HepG2 (cell line): Measurements from ENCODE around the gene LIPH. TPM values are rescaled to one million over a fixed set of nuclear protein-coding genes. Genes with fewer than 3 reads are reported as not detected.

Experiments
- ATAC-seq: fragments of 200-7000 bp; cut with Tn5 transposase; 3 replicates; pipeline ENCODE4 v1.9.1; 2020; ENCODE audit warnings: mild to moderate bottlenecking, moderate library complexity
- BruUV-seq: library from RNA; stranded (reverse); fragments of 400-500 nt; replicated peaks from 2 replicates; lab custom pipeline; 2021; lab: Mats Ljungman, UMichigan
- CTCF ChIA-PET: fragments of 300-600 bp; formaldehyde crosslinking; extraction: SDS; loops from one replicate; lab custom pipeline; 2021; ENCODE audit warnings: low total read pairs, inconsistent platforms, low intra/inter-chr PET ratio; lab: Yijun Ruan, JAX
- POLR2A ChIA-PET: fragments of 350-600 bp; sonication (Branson Sonifier 250); formaldehyde crosslinking; loops from one replicate; lab custom pipeline; 2020; ENCODE audit warnings: antibody characterized with exemption, inconsistent platforms; lab: Yijun Ruan, JAX
- DNase-seq: peaks from one replicate; pipeline ENCODE4 v3.0.0-alpha.2; 2015; ENCODE audit warnings: low spot score
- FAIRE-seq: peaks from 3 replicates; lab custom pipeline; 2011; peaks lifted over from hg19 to GRCh38; lab: Jason Lieb, UNC
- H2AFZ ChIP-seq: one replicate; pipeline ENCODE4 v1.6.1; 2011; ENCODE audit warnings: low read length, inconsistent platforms
- H3K27ac ChIP-seq: fragments of 300-600 bp; 3 replicates; pipeline ENCODE4 v1.8.0; 2011; ENCODE audit warnings: mixed run types, mild to moderate bottlenecking, mixed read lengths, low read length, inconsistent platforms; ENCODE audit not compliant: insufficient read depth; ENCODE audit errors: extremely low read length
- H3K27me3 ChIP-seq, 2 experiments: fragments of 200-600 bp in 1 of 2; 2 replicates in 1 of 2; 3 replicates in 1 of 2; pipeline versions ENCODE4 v1.6.0 to v1.8.0; 2011; ENCODE audit warnings: low read length in 2 of 2, mild to moderate bottlenecking in 2 of 2, moderate library complexity in 2 of 2, inconsistent platforms in 1 of 2; ENCODE audit not compliant: insufficient read depth in 2 of 2, control insufficient read depth in 1 of 2
- H3K36me3 ChIP-seq, 2 experiments: fragments of 200-600 bp in 1 of 2; replicated peaks in 1 of 2; 2 replicates in 1 of 2; 3 replicates in 1 of 2; pipeline versions ENCODE4 v1.5.1 to v1.8.0; 2011; ENCODE audit warnings: low read length in 2 of 2, inconsistent platforms in 1 of 2; ENCODE audit not compliant: insufficient read depth in 2 of 2, control insufficient read depth in 1 of 2
- H3K4me1 ChIP-seq: 2 replicates; pipeline ENCODE4 v1.5.1; 2012; ENCODE audit warnings: low read length, inconsistent platforms; ENCODE audit not compliant: insufficient read depth
- H3K4me2 ChIP-seq: 2 replicates; pipeline ENCODE4 v1.6.0; 2011; ENCODE audit warnings: low read depth, low read length, inconsistent platforms
- H3K4me3 ChIP-seq, 3 experiments: fragments of 200-600 bp in 1 of 3; sonication (generic), shearing (Covaris generic) in 1 of 3; replicated peaks in 1 of 3; 2 replicates each; pipeline ENCODE4 v1.5.1; 2011 to 2016; ENCODE audit warnings: low read length in 3 of 3, inconsistent platforms in 2 of 3, low read depth in 2 of 3, mild to moderate bottlenecking in 2 of 3, control low read depth in 1 of 3, mixed read lengths in 1 of 3; ENCODE audit not compliant: insufficient read depth in 1 of 3
- H3K79me2 ChIP-seq: one replicate; pipeline ENCODE4 v1.6.1; 2011; ENCODE audit warnings: low read length, inconsistent platforms; ENCODE audit not compliant: insufficient read depth
- H3K9ac ChIP-seq: 2 replicates; pipeline ENCODE4 v1.6.0; 2011; ENCODE audit warnings: mild to moderate bottlenecking, low read depth, low read length, inconsistent platforms; ENCODE audit not compliant: insufficient read depth
- H3K9me3 ChIP-seq: 2 replicates; pipeline ENCODE4 v1.5.1; 2012; ENCODE audit warnings: mild to moderate bottlenecking, low read length
- H4K20me1 ChIP-seq: 2 replicates; pipeline ENCODE4 v1.6.0; 2011; ENCODE audit warnings: inconsistent platforms, mild to moderate bottlenecking, low read length, moderate library complexity; ENCODE audit not compliant: insufficient read depth
- MBD4 ChIP-seq: IDR thresholded peaks from 2 replicates; pipeline ENCODE4 v1.6.1; 2012; ENCODE audit warnings: low read length, inconsistent platforms, borderline replicate concordance
- ONECUT2 ChIP-seq: sonication (generic); formaldehyde crosslinking; IDR thresholded peaks from 2 replicates; pipeline ENCODE4 v1.4.0; 2020; ENCODE audit warnings: missing genetic modification reagents
- THAP11 ChIP-seq: IDR thresholded peaks from 2 replicates; pipeline ENCODE4 v1.6.1; 2016; ENCODE audit warnings: missing biosample characterization, missing genetic modification reagents
- ZNF749 ChIP-seq: sonication (generic); formaldehyde crosslinking; IDR thresholded peaks from 2 replicates; pipeline ENCODE4 v1.8.0; 2022; ENCODE audit warnings: mild to moderate bottlenecking, missing genetic modification reagents, moderate library complexity, borderline replicate concordance
- WGBS: methylation state at CpG from one replicate; pipeline ENCODE4 v1.1.6; 2017; ENCODE audit warnings: low lambda C conversion rate; 5-methylcytosine and 5-hydroxymethylcytosine counted together
- in situ Hi-C: cut with HindIII; loops from 2 replicates; pipeline ENCODE4 v1.10.0; 2017; ENCODE audit warnings: low pct_unique_long_range_greater_than_20kb; ENCODE audit not compliant: extremely low pct_ligation_motif_present
- intact Hi-C: fragments of 100-400 bp; cut with micrococcal nuclease; formaldehyde crosslinking; loops from one replicate; pipeline ENCODE4 v1.10.0; 2022; ENCODE audit not compliant: unreplicated experiment
- polyA plus RNA-seq, 8 experiments: library from polyadenylated mRNA; depleted of rRNA in 3 of 8; stranded (reverse) in 7 of 8; unstranded in 1 of 8; fragments of >200 nt; fragmentation: Illumina TruSeq in 4 of 8; extraction: Trizol in 4 of 8; gene quantifications; 2 replicates each; pipeline versions ENCODE4 v1.2.1 to v1.2.3, GENCODE V29; 2011 to 2016; ENCODE audit warnings: low read depth in 4 of 8, missing spikeins in 1 of 8, mixed read lengths in 1 of 8; ENCODE audit not compliant: insufficient read depth in 1 of 8
- total RNA-seq, 5 experiments: library from RNA; depleted of rRNA; stranded (reverse); fragments of >200 nt; fragmentation: Illumina TruSeq; extraction: Trizol; gene quantifications; 2 replicates each; pipeline ENCODE4 v1.2.3, GENCODE V29; 2016; ENCODE audit warnings: low read depth in 1 of 5
- TF ChIP-seq, protein P1 (sequence below): sonication (generic); formaldehyde crosslinking; IDR thresholded peaks from 2 replicates; pipeline ENCODE4 v1.4.0; 2020; ENCODE audit warnings: missing genetic modification reagents, mild to moderate bottlenecking, borderline replicate concordance
- TF ChIP-seq, protein P2 (sequence below): sonication (generic); formaldehyde crosslinking; IDR thresholded peaks from 2 replicates; pipeline ENCODE4 v1.8.0; 2022; ENCODE audit warnings: mild to moderate bottlenecking, missing genetic modification reagents, moderate library complexity

Gene LIPH
- total and polyA plus RNA-seq, 2 of the 13 experiments (the other 11 are each of a cell fraction or from before 2014, with no cell fraction given), result 0.09 to 0.34 TPM

DNA sequence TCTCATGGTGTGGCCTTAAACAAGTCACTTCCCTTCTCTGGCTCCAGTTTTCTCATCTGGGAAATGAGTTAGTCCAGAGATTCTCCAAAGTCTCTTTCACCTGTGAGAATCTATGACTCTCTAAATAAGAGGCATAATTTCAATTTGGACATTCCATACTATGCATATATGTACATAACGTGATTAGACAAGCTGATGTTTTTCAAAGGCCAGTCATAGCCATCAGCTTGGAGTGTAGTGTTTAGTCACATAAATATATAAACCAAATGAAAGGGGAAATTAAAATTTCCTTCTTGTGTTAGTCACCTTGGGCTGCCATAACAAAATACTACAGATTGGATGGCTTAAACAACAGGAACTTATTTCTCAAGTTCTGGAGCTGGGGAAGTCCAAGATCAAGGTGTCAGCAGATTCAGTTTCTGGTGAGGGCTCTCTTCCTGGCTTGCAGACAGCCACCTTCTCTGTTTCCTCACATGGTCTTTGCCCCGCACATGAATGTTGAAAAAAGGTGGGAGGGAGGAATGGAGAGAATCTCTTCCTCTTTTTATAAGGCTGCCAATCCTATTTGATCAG, 72.9 kb downstream of the LIPH start:
- ChIA-PET POLR2A (no interaction called here), CTCF (no interaction called here)
- Histone ChIP-seq H3K9ac (no peak overlapping the region), H3K4me3 (no peak overlapping the region), H3K4me2 (no peak overlapping the region), H3K27ac (no peak overlapping the region), H3K36me3 (peaks cover 23 to 60% of the 10 kb centered on the region in 2 experiments; a peak in 4 of 5 replicates), H3K4me1 (no peaks in the 10 kb centered on the region), H3K79me2 (no peaks in the 10 kb centered on the region), H3K27me3 (no peaks in the 10 kb centered on the region), H4K20me1 (no peaks in the 10 kb centered on the region; the same call in 1 of the 2 replicates), H2AFZ (no peak overlapping the region), H3K9me3 (no peaks in the 10 kb centered on the region)
- TF ChIP-seq, protein P1, sequence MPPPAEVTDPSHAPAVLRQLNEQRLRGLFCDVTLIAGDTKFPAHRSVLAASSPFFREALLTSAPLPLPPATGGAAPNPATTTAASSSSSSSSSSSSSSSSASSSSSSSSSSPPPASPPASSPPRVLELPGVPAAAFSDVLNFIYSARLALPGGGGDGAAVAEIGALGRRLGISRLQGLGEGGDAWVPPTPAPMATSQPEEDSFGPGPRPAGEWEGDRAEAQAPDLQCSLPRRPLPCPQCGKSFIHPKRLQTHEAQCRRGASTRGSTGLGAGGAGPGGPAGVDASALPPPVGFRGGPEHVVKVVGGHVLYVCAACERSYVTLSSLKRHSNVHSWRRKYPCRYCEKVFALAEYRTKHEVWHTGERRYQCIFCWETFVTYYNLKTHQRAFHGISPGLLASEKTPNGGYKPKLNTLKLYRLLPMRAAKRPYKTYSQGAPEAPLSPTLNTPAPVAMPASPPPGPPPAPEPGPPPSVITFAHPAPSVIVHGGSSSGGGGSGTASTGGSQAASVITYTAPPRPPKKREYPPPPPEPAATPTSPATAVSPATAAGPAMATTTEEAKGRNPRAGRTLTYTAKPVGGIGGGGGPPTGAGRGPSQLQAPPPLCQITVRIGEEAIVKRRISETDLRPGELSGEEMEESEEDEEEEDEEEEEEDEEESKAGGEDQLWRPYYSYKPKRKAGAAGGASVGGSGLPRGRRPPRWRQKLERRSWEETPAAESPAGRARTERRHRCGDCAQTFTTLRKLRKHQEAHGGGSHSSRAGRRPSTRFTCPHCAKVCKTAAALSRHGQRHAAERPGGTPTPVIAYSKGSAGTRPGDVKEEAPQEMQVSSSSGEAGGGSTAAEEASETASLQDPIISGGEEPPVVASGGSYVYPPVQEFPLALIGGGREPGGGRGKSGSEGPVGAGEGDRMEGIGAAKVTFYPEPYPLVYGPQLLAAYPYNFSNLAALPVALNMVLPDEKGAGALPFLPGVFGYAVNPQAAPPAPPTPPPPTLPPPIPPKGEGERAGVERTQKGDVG (CRISPR knock-in tag), result no peak
- TF ChIP-seq MBD4, result no peak
- TF ChIP-seq, protein P2, sequence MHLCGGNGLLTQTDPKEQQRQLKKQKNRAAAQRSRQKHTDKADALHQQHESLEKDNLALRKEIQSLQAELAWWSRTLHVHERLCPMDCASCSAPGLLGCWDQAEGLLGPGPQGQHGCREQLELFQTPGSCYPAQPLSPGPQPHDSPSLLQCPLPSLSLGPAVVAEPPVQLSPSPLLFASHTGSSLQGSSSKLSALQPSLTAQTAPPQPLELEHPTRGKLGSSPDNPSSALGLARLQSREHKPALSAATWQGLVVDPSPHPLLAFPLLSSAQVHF (CRISPR knock-in tag), result no peak
- no peak for TF ChIP-seq ZNF749 (CRISPR knock-in tag)
- TF ChIP-seq ONECUT2, result no peak
- no peak for TF ChIP-seq THAP11 (CRISPR knock-in tag)
- in situ Hi-C loops, result no loop called here
- FAIRE-seq (no peak), ATAC-seq (no peak), DNase-seq (no peak)
- BruUV-seq, result no TSS peak
- WGBS, result 94% methylated on average over 2 of the region's 2 CpGs
- intact Hi-C loops, result no loop called here
